ENCODE data around the gene CD99. TPM values are rescaled to one million over a fixed set of nuclear protein-coding genes. Genes with fewer than 3 reads are reported as not detected.

Gene CD99
- total and polyA plus RNA-seq, 2 donors (not counting 1 experiment from before 2014, with no cell fraction given), result 177 to 551 TPM

GRCh38 chrX:2699959-2700358 lies 8.9 kb downstream of the CD99 start:
- Histone ChIP-seq H3K4me2 (ENCODE audit: extremely low read depth, insufficient read depth, low read length) (no peak overlapping the region), H3K27me3 (ENCODE audit: control insufficient read depth, insufficient read depth, low read length) (no peaks in the 10 kb centered on the region), H3K36me3 (ENCODE audit: control insufficient read depth, insufficient read depth, low read length) (peaks cover 1% of the 10 kb centered on the region), H3K4me1 (ENCODE audit: control insufficient read depth, extremely low read depth, insufficient read depth, low read length) (peaks cover 21% of the 10 kb centered on the region), H3K79me2 (ENCODE audit: control insufficient read depth, insufficient read depth, low read length) (peaks cover 97% of the 10 kb centered on the region), H4K20me1 (ENCODE audit: control insufficient read depth, extremely low read depth, insufficient read depth, low read length) (peaks cover 3% of the 10 kb centered on the region), H3K9ac (ENCODE audit: insufficient read depth, low read length) (no peak overlapping the region), H2AFZ (ENCODE audit: low read length) (no peak overlapping the region), H3K27ac (ENCODE audit: insufficient read depth, low read length) (no peak overlapping the region), H3K9me3 (ENCODE audit: control insufficient read depth, insufficient read depth, low read depth, low read length) (no peaks in the 10 kb centered on the region), H3K4me3 (replicated peaks in 1 of 4; ENCODE audit: control extremely low read depth in 1 of 4, insufficient read depth in 1 of 4, low read depth in 3 of 4, low read length in 4 of 4) (no peak overlapping the region)
- no peak for DNase-seq (ENCODE audit: low read depth in 2 of 2)
- TF ChIP-seq, protein P1, sequence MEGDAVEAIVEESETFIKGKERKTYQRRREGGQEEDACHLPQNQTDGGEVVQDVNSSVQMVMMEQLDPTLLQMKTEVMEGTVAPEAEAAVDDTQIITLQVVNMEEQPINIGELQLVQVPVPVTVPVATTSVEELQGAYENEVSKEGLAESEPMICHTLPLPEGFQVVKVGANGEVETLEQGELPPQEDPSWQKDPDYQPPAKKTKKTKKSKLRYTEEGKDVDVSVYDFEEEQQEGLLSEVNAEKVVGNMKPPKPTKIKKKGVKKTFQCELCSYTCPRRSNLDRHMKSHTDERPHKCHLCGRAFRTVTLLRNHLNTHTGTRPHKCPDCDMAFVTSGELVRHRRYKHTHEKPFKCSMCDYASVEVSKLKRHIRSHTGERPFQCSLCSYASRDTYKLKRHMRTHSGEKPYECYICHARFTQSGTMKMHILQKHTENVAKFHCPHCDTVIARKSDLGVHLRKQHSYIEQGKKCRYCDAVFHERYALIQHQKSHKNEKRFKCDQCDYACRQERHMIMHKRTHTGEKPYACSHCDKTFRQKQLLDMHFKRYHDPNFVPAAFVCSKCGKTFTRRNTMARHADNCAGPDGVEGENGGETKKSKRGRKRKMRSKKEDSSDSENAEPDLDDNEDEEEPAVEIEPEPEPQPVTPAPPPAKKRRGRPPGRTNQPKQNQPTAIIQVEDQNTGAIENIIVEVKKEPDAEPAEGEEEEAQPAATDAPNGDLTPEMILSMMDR (conservative IDR thresholded peaks at IDR 0.05 in 1 of 2, IDR thresholded peaks at IDR 0.05 in 1 of 2; ENCODE audit: low read depth in 1 of 2, low read length in 2 of 2), result no peak
- TF ChIP-seq EZH2 (IDR thresholded peaks at IDR 0.05; ENCODE audit: low read length, missing control alignments), result no peak

GRCh38 chrX:2700405-2701320 lies 9.6 kb downstream of the CD99 start:
- Histone ChIP-seq H3K4me2 (ENCODE audit: extremely low read depth, insufficient read depth, low read length) (no peak overlapping the region), H3K27ac (ENCODE audit: insufficient read depth, low read length) (no peak overlapping the region), H3K4me1 (ENCODE audit: control insufficient read depth, extremely low read depth, insufficient read depth, low read length) (peaks cover 23% of the 10 kb centered on the region), H3K4me3 (replicated peaks in 1 of 4; ENCODE audit: control extremely low read depth in 1 of 4, insufficient read depth in 1 of 4, low read depth in 3 of 4, low read length in 4 of 4) (no peak overlapping the region), H3K79me2 (ENCODE audit: control insufficient read depth, insufficient read depth, low read length) (peaks cover 97% of the 10 kb centered on the region), H3K27me3 (ENCODE audit: control insufficient read depth, insufficient read depth, low read length) (no peaks in the 10 kb centered on the region), H2AFZ (ENCODE audit: low read length) (no peak overlapping the region), H3K9me3 (ENCODE audit: control insufficient read depth, insufficient read depth, low read depth, low read length) (no peaks in the 10 kb centered on the region), H3K36me3 (ENCODE audit: control insufficient read depth, insufficient read depth, low read length) (peaks cover 1% of the 10 kb centered on the region), H4K20me1 (ENCODE audit: control insufficient read depth, extremely low read depth, insufficient read depth, low read length) (peaks cover 3% of the 10 kb centered on the region), H3K9ac (ENCODE audit: insufficient read depth, low read length) (no peak overlapping the region)
- no peak for DNase-seq (ENCODE audit: low read depth in 2 of 2)
- TF ChIP-seq EZH2 (IDR thresholded peaks at IDR 0.05; ENCODE audit: low read length, missing control alignments), result no peak
- TF ChIP-seq, protein P1 (conservative IDR thresholded peaks at IDR 0.05 in 1 of 2, IDR thresholded peaks at IDR 0.05 in 1 of 2; ENCODE audit: low read depth in 1 of 2, low read length in 2 of 2), result no peak

DNA sequence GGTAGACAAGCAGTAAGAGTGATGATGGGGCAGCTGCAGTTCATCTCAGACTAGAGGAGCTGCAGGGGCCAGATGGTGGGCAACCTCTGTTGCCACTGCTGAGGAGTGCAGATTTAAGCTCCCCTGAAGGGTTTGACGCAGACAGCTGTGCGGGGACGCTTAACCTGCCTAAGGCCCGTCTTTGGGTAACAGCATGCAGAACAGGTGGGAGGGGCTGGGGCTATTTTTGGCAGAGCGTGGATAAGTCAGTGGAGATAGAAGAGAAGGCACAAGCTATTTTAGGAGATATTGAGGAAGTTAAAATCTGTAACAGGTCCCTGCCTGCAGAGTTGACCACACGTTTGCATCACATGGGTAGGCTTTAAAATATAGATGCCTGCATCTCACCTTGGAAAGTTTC lies 10.5 kb downstream of the CD99 start:
- Histone ChIP-seq H2AFZ (ENCODE audit: low read length) (no peak overlapping the region), H3K36me3 (ENCODE audit: control insufficient read depth, insufficient read depth, low read length) (peaks cover 1% of the 10 kb centered on the region), H3K4me3 (replicated peaks in 1 of 4; ENCODE audit: control extremely low read depth in 1 of 4, insufficient read depth in 1 of 4, low read depth in 3 of 4, low read length in 4 of 4) (no peak overlapping the region), H3K4me2 (ENCODE audit: extremely low read depth, insufficient read depth, low read length) (no peak overlapping the region), H3K27ac (ENCODE audit: insufficient read depth, low read length) (no peak overlapping the region), H3K4me1 (ENCODE audit: control insufficient read depth, extremely low read depth, insufficient read depth, low read length) (peaks cover 22% of the 10 kb centered on the region), H3K9ac (ENCODE audit: insufficient read depth, low read length) (no peak overlapping the region), H4K20me1 (ENCODE audit: control insufficient read depth, extremely low read depth, insufficient read depth, low read length) (peaks cover 3% of the 10 kb centered on the region), H3K79me2 (ENCODE audit: control insufficient read depth, insufficient read depth, low read length) (peaks cover 98% of the 10 kb centered on the region), H3K27me3 (ENCODE audit: control insufficient read depth, insufficient read depth, low read length) (no peaks in the 10 kb centered on the region), H3K9me3 (ENCODE audit: control insufficient read depth, insufficient read depth, low read depth, low read length) (no peaks in the 10 kb centered on the region)
- DNase-seq (ENCODE audit: low read depth in 2 of 2), result no peak
- TF ChIP-seq EZH2 (IDR thresholded peaks at IDR 0.05; ENCODE audit: low read length, missing control alignments), result no peak
- TF ChIP-seq, protein P1 (conservative IDR thresholded peaks at IDR 0.05 in 1 of 2, IDR thresholded peaks at IDR 0.05 in 1 of 2; ENCODE audit: low read depth in 1 of 2, low read length in 2 of 2), result no peak

All from fibroblast of lung (primary cell).